OCI-LY3 (cell line): ENCODE measurements around the gene HELZ.

Experiments used
- H2AFZ ChIP-seq: fragments of 200-600, 300-600 bp; shearing (Covaris generic); 2 replicates; pipeline ENCODE4 v1.6.0; 2014; ENCODE audit warnings: antibody characterized with exemption, low read depth, low read length
- H3K27ac ChIP-seq: fragments of 200-600, 300-600 bp; sonication (generic); 2 replicates; pipeline ENCODE4 v1.5.1; 2014; ENCODE audit warnings: mild to moderate bottlenecking, low read length, moderate library complexity, mixed read lengths
- H3K27me3 ChIP-seq: fragments of 200-600, 300-600 bp; sonication (generic); 2 replicates; pipeline ENCODE4 v1.6.1; 2014; ENCODE audit warnings: low read depth, low read length, mixed read lengths
- H3K36me3 ChIP-seq: fragments of 200-600, 300-600 bp; sonication (generic); replicated peaks from 2 replicates; pipeline ENCODE3; 2014; ENCODE audit warnings: low read depth, low read length, mixed read lengths
- H3K4me1 ChIP-seq: fragments of 300-600, 200-600 bp; sonication (generic); 2 replicates; pipeline ENCODE4 v1.6.1; 2014; ENCODE audit warnings: low read length, mixed read lengths
- H3K4me2 ChIP-seq: fragments of 200-600, 300-600 bp; sonication (generic); 2 replicates; pipeline ENCODE4 v1.6.1; 2014; ENCODE audit warnings: low read length, mixed read lengths
- H3K4me3 ChIP-seq: fragments of 300-600, 200-600 bp; sonication (generic); 2 replicates; pipeline ENCODE4 v1.5.1; 2014; ENCODE audit warnings: antibody characterized with exemption, mild to moderate bottlenecking, low read length, moderate library complexity
- H3K79me2 ChIP-seq: fragments of 300-600, 200-600 bp; shearing (Covaris generic); 2 replicates; pipeline ENCODE4 v1.6.1; 2014; ENCODE audit warnings: mild to moderate bottlenecking, low read length, mixed read lengths
- H3K9ac ChIP-seq: fragments of 300-600, 200-600 bp; shearing (Covaris generic); 2 replicates; pipeline ENCODE4 v1.6.0; 2014; ENCODE audit warnings: mild to moderate bottlenecking, low read length, moderate library complexity
- H3K9me3 ChIP-seq: fragments of 200-600, 300-600 bp; shearing (Covaris generic); 2 replicates; pipeline ENCODE4 v1.6.1; 2014; ENCODE audit warnings: low read length, mixed read lengths; ENCODE audit not compliant: insufficient read depth
- H4K20me1 ChIP-seq: fragments of 200-600, 300-600 bp; sonication (generic); 2 replicates; pipeline ENCODE4 v1.6.1; 2016; ENCODE audit warnings: low read length, mixed read lengths; ENCODE audit not compliant: insufficient read depth
- CTCF ChIP-seq: fragments of 200-600, 300-600 bp; sonication (generic); IDR thresholded peaks from 2 replicates; pipeline ENCODE4 v1.5.1; 2014; ENCODE audit warnings: antibody characterized with exemption, low read length, low read depth
- EZH2phosphoT487 ChIP-seq: fragments of 200-600 bp; shearing (Covaris generic); IDR thresholded peaks from 2 replicates; pipeline ENCODE4 v1.6.1; 2018; ENCODE audit warnings: antibody characterized with exemption, mixed run types, low read depth

HELZ gene

DNA sequence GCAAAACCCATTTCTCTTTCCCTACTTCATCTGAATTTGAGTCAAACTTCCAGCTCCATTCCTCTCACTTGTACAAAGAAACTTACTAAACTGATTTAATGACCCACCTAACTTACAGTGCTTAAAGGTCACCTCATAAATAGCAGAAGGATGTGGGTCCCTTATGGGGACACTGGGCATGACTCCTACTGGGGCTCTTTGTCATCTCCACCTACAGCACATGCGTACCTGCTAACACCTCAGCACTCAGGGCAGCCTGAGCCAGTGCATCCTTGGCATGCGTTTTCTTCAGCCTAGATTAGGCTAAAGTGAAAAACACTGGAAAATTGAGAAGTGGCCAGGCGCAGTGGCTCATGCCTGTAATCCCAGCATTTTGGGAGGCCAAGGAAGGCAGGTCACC, 63.2 kb downstream of the HELZ start:
- Histone ChIP-seq H3K79me2 (no peaks in the 10 kb centered on the region), H3K4me3 (no peak overlapping the region), H3K36me3 (peaks cover 13% of the 10 kb centered on the region), H3K9ac (no peak overlapping the region), H3K9me3 (no peaks in the 10 kb centered on the region), H2AFZ (no peak overlapping the region), H4K20me1 (no peaks in the 10 kb centered on the region), H3K27me3 (no peaks in the 10 kb centered on the region), H3K4me1 (no peaks in the 10 kb centered on the region), H3K27ac (no peak overlapping the region), H3K4me2 (no peak overlapping the region)
- no peak for TF ChIP-seq EZH2phosphoT487
- no peak for TF ChIP-seq CTCF

- H2AFZ ChIP-seq = no peak overlapping the region
- H4K20me1 ChIP-seq = no peaks in the 10 kb centered on the region
- no peaks in the 10 kb centered on the region for H3K9me3 ChIP-seq
- no peak for TF ChIP-seq EZH2phosphoT487
- TF ChIP-seq CTCF = no peak
- peaks cover 20% of the 10 kb centered on the region for H3K36me3 ChIP-seq
- H3K79me2 ChIP-seq = no peaks in the 10 kb centered on the region
- H3K9ac ChIP-seq = no peak overlapping the region
- H3K27me3 ChIP-seq = no peaks in the 10 kb centered on the region
- no peak overlapping the region for H3K4me3 ChIP-seq
- no peak overlapping the region for H3K27ac ChIP-seq
- H3K4me1 ChIP-seq = no peaks in the 10 kb centered on the region
- no peak overlapping the region for H3K4me2 ChIP-seq
Measured at GRCh38 chr17:67180275-67180674, 64.7 kb downstream of the HELZ start.

- H3K4me3 ChIP-seq = no peak overlapping the region
- no peak overlapping the region for H2AFZ ChIP-seq
- H3K9me3 ChIP-seq = no peaks in the 10 kb centered on the region
- no peaks in the 10 kb centered on the region for H4K20me1 ChIP-seq
- no peaks in the 10 kb centered on the region for H3K27me3 ChIP-seq
- no peaks in the 10 kb centered on the region for H3K79me2 ChIP-seq
- H3K27ac ChIP-seq = no peak overlapping the region
- no peak overlapping the region for H3K9ac ChIP-seq
- peaks cover 24% of the 10 kb centered on the region for H3K36me3 ChIP-seq
- no peak for TF ChIP-seq CTCF
- H3K4me1 ChIP-seq = no peaks in the 10 kb centered on the region
- no peak overlapping the region for H3K4me2 ChIP-seq
Measured at GRCh38 chr17:67178555-67178954, 66.4 kb downstream of the HELZ start.

- Histone ChIP-seq H3K27ac (no peak overlapping the region), H3K4me1 (no peaks in the 10 kb centered on the region), H3K9me3 (no peaks in the 10 kb centered on the region), H3K4me2 (no peak overlapping the region), H3K36me3 (peaks cover 24% of the 10 kb centered on the region), H3K9ac (no peak overlapping the region), H4K20me1 (no peaks in the 10 kb centered on the region), H3K79me2 (no peaks in the 10 kb centered on the region), H3K27me3 (no peaks in the 10 kb centered on the region), H3K4me3 (no peak overlapping the region), H2AFZ (no peak overlapping the region)
- no peak for TF ChIP-seq EZH2phosphoT487
Measured at GRCh38 chr17:67177732-67178131, 67.3 kb downstream of the HELZ start.

DNA sequence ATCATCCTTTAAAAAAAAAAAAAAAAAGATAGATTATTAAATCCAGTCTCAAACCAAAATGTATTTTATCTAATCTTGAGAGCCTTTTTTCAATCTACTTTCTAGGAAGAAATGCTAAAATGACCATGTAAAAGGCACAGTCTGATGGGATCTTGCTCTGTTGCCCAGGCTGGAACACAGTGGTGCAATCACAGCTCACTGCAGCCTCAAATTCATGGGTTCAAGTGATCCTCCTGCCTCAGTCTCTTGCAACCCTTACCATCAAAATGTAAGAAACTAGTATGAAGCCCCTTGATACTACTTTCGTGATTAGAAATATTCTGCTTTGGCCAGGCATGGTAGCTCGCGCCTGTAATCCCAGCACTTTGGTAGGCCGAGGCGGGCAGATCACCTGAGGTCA, 70.8 kb downstream of the HELZ start:
- Histone ChIP-seq H3K9me3 (no peaks in the 10 kb centered on the region), H4K20me1 (0 out of 2 replicates have a peak, but pooled peaks cover 4% of the 10 kb centered on the region), H3K4me3 (no peak overlapping the region), H3K36me3 (peaks cover 22% of the 10 kb centered on the region), H3K27ac (no peak overlapping the region), H3K4me1 (no peaks in the 10 kb centered on the region), H3K9ac (no peak overlapping the region), H3K27me3 (no peaks in the 10 kb centered on the region), H3K4me2 (no peak overlapping the region), H2AFZ (no peak overlapping the region), H3K79me2 (no peaks in the 10 kb centered on the region)
- TF ChIP-seq CTCF (no peak), EZH2phosphoT487 (no peak)
